Heart left ventricle (tissue), 13 donors: Measurements from ENCODE around the gene ADAMTS12.

Source experiments
- CTCF ChIP-seq, 12 donors: fragments of 200-600 bp; sonication (generic) in 4 of 12; IDR thresholded peaks; one replicate each; pipeline versions ENCODE4 v1.5.0 to v1.8.0; 2018 to 2022; ENCODE audit warnings: antibody characterized with exemption in 12 of 12, mild to moderate bottlenecking in 5 of 12
- POLR2A ChIP-seq, 2 donors: fragments of 450-650 bp; IDR thresholded peaks; one replicate each; pipeline ENCODE4 v1.6.1; 2017; ENCODE audit warnings: antibody characterized with exemption in 2 of 2, mild to moderate bottlenecking in 2 of 2, moderate library complexity in 2 of 2
- donor health status: ischemic (EF 13 %, LVEDD 7.1; RV severe dilation, severe dysfunction).
- donor health status: DM: no; HTN: yes; CAD: no.
- donor health status: DM: no; HTN: no; CAD: no.
- donor health status: ischemic (EF 25% LVEDD 6.9; RV normal size, moderate dysfunction).
- donor health status: ischemic (EF 25% LVEDD 5.7; RV mildly dilated, moderate dysfunction).
- donor health status: ischemic (EF 35%, LVEDD 5.7; RV mildly dilated, moderate dysfunction).
- donor health status: nonischemic (EF 11% LVEDD 7.7; RV severe dilation, severe dysfunction).
- donor health status: DM: yes; HTN: yes; CAD: no.
- donor health status: PGD.
- donor health status: ischemic (EF 29% LVEDD 5.4; RV normal size, mild dysfunction).
- donor health status: nonischemic (EF 23%, LVEDD 6.1; RV moderate dilation, normal function).

GRCh38 chr5:33536802-33537201 is 355.0 kb downstream of the ADAMTS12 start:
- TF ChIP-seq CTCF (IDR thresholded peaks at IDR 0.05) (no peak), POLR2A (IDR thresholded peaks at IDR 0.05) (no peak)
